ENCODE measurements around the gene CDKN2A. TPM values are rescaled to one million over a fixed set of nuclear protein-coding genes. Genes with fewer than 3 reads are reported as not detected.

The CDKN2A gene
- 10 to 100 TPM; 16.9 to 34.1 TPM for total RNA-seq

- H3K9me3 Mint-ChIP-seq (ENCODE audit: low read depth): no peaks in the 10 kb centered on the region
- ATAC-seq (peak; percentile 64), DNase-seq (peak; percentile 76)
- CTCF ChIA-PET: interaction anchor here (0.6 to 5.8 kb wide), 8 partner anchors 14 to 250 kb away, joined by 3 to 62 read pairs (median 4); partner anchors contain the start of gene CDKN2B
- H3K4me1 Mint-ChIP-seq: peaks cover 29% of the 10 kb centered on the region
- peak within 1 kb of the TSS; percentile 95 for H3K4me3 Mint-ChIP-seq
- H3K36me3 Mint-ChIP-seq: peaks cover 20% of the 10 kb centered on the region
- H3K27me3 Mint-ChIP-seq: peaks cover 29% of the 10 kb centered on the region
- peak within 1 kb of the TSS; percentile 98 for H3K27ac Mint-ChIP-seq
Measured at GRCh38 chr9:21993893-21994555, at the start of gene CDKN2A. TSS of gene CDKN2A (minus strand) at chr9:21994392.

GRCh38 chr9:22043928-22044327, 49.7 kb upstream of the CDKN2A start:
- Mint-ChIP-seq H3K27ac (no peak overlapping the region), H3K4me1 (peaks cover 35% of the 10 kb centered on the region), H3K4me3 (no peak overlapping the region), H3K36me3 (peaks cover 2% of the 10 kb centered on the region), H3K27me3 (peaks cover 46% of the 10 kb centered on the region), H3K9me3 (ENCODE audit: low read depth) (no peaks in the 10 kb centered on the region)
- no peak for ATAC-seq
- CTCF ChIA-PET: interaction anchor here (0.9 to 5.9 kb wide), 2 partner anchors 35 to 76 kb away, joined by 4 to 23 read pairs; partner anchors contain the start of gene CDKN2B
- no peak for DNase-seq

GRCh38 chr9:22041775-22042174, 47.6 kb upstream of the CDKN2A start:
- H3K27me3 Mint-ChIP-seq: peaks cover 34% of the 10 kb centered on the region
- H3K4me1 Mint-ChIP-seq: peaks cover 38% of the 10 kb centered on the region
- CTCF ChIA-PET: interaction anchor here (1.1 to 8.6 kb wide), 5 partner anchors 9 to 229 kb away, joined by 3 to 86 read pairs (median 9); partner anchors contain the start of gene CDKN2B
- DNase-seq (no peak), ATAC-seq (no peak)
- no peaks in the 10 kb centered on the region for H3K9me3 Mint-ChIP-seq (ENCODE audit: low read depth)
- peaks cover 2% of the 10 kb centered on the region for H3K36me3 Mint-ChIP-seq
- H3K27ac Mint-ChIP-seq: no peak overlapping the region
- H3K4me3 Mint-ChIP-seq: no peak overlapping the region

GRCh38 chr9:22041344-22041743, 47.2 kb upstream of the CDKN2A start:
- Mint-ChIP-seq H3K36me3 (no peaks in the 10 kb centered on the region), H3K4me3 (no peak overlapping the region), H3K27ac (no peak overlapping the region), H3K9me3 (ENCODE audit: low read depth) (no peaks in the 10 kb centered on the region), H3K27me3 (peaks cover 29% of the 10 kb centered on the region), H3K4me1 (peaks cover 34% of the 10 kb centered on the region)
- ATAC-seq: no peak
- CTCF ChIA-PET: interaction anchor here (1.1 to 8.6 kb wide), 5 partner anchors 10 to 229 kb away, joined by 3 to 86 read pairs (median 9); partner anchors contain the start of gene CDKN2B
- no peak for DNase-seq

DNA sequence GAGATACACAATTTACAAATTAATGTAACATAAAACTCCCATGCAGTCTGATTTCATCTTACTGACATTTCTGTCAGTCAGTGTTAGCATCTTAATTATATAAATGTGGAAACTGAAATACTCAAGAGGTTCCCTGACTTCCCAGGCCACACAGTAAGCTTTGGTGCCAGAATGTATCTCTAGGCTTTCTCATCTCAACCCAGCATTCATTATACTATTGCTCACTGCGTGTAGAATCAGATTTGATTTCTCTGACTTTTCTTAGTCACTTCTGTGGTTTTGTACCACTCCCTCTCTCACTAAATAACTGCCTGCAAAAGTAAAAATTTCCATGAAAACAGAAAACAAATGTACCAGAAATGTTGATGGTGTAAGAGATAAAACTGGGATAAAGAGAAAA, 46.6 kb upstream of the CDKN2A start:
- no peak for ATAC-seq

GRCh38 chr9:22039258-22039657, 45.1 kb upstream of the CDKN2A start:
- no peak overlapping the region for H3K27ac Mint-ChIP-seq
- H3K9me3 Mint-ChIP-seq (ENCODE audit: low read depth): no peaks in the 10 kb centered on the region
- DNase-seq (no peak), ATAC-seq (no peak)
- no peaks in the 10 kb centered on the region for H3K36me3 Mint-ChIP-seq
- CTCF ChIA-PET: interaction anchor here (0.6 to 8.6 kb wide), 12 partner anchors 8 to 227 kb away, joined by 3 to 86 read pairs (median 4); partner anchors contain the start of gene CDKN2B
- no peak overlapping the region for H3K4me3 Mint-ChIP-seq
- peaks cover 28% of the 10 kb centered on the region for H3K27me3 Mint-ChIP-seq
- peaks cover 31% of the 10 kb centered on the region for H3K4me1 Mint-ChIP-seq

More for the DNA sequence above, 46.6 kb upstream of the CDKN2A start:
- Mint-ChIP-seq H3K27ac (no peak overlapping the region), H3K36me3 (no peaks in the 10 kb centered on the region), H3K9me3 (ENCODE audit: low read depth) (no peaks in the 10 kb centered on the region), H3K27me3 (peaks cover 26% of the 10 kb centered on the region), H3K4me1 (peaks cover 33% of the 10 kb centered on the region), H3K4me3 (no peak overlapping the region)
- CTCF ChIA-PET: interaction anchor here (2.2 to 8.6 kb wide), 4 partner anchors 10 to 228 kb away, joined by 9 to 86 read pairs (median 16); partner anchors contain the start of gene CDKN2B
- no peak for DNase-seq

DNA sequence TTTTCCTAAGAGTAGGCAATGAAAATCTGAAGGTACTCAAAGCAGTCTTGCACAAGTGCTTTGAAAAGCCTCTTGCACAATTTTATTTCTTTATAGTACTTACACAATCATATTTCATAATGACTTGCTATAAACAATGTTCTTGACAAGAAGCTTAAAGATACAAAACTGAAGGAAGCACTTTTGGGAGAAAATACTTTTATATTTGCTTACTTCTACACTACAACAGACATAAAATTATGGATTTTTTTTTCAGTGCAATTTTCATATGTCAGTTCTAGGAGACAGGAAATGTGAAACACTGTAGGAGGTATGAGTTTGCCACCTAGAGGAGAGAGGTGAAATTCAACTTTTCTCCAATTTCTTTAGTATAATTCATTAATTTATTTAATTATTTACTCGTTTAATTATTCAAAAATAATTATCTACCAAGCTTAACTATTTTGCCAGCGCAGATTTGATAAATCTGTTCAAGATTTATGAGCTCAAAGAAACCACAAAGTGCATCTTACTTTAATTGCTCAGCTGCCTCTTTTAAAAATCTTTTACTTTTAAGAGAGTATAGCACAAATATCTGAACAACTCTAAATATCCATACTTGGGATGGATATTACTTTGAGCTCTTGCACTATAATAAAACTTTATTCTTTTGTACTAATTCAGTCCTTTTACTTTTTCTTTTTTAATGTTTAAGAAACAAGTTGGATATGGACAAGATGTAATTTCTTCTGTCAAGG, 43.9 kb upstream of the CDKN2A start:
- CTCF ChIA-PET: interaction anchor here (0.7 to 8.6 kb wide), 22 partner anchors 10 to 466 kb away, joined by 3 to 86 read pairs (median 3); partner anchors contain the start of genes CDKN2B and CDKN2B-AS1
- H3K27me3 Mint-ChIP-seq: peaks cover 22% of the 10 kb centered on the region
- no peak for ATAC-seq
- no peaks in the 10 kb centered on the region for H3K9me3 Mint-ChIP-seq (ENCODE audit: low read depth)
- no peak overlapping the region for H3K27ac Mint-ChIP-seq
- H3K4me3 Mint-ChIP-seq: no peak overlapping the region
- no peaks in the 10 kb centered on the region for H3K36me3 Mint-ChIP-seq
- peaks cover 29% of the 10 kb centered on the region for H3K4me1 Mint-ChIP-seq
- DNase-seq: no peak

DNA sequence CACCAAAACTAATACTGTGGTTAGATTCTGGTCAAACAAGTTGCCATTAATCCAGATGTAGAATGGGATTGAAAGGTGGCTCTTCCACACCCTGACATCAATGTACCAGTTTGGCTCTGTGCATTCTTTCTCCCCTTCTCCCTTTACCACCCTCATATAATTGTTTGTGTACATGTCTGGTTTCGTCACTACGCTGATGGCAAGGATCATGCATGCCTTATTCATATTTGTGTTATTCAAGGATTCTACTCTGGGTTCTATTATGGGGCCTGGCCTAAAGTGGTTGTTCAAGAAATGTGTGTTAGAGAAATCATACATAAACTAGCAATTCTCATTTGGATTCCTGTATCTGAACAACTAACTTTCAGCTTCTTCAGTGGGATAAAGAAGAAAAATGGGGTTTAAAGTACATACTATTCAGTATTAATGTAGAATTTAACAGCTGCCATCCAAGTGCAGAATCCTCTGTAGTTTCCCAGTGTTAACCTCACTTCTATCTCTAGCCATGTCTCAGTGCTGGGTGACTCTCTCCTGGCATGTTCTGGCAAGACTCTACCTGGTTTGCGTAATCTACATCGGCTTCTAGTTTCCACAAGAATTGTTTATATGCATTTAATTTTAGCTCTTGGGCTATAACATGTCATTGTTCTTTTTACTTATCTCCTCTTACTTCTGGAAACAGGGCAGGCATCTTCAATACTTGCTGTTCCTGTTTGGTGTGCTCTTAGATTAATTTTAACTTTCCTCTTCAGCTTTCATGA, 42.9 kb upstream of the CDKN2A start:
- peaks cover 18% of the 10 kb centered on the region for H3K27me3 Mint-ChIP-seq
- no peak overlapping the region for H3K27ac Mint-ChIP-seq
- H3K4me3 Mint-ChIP-seq: no peak overlapping the region
- no peak for ATAC-seq
- CTCF ChIA-PET: interaction anchor here (0.7 to 8.6 kb wide), 19 partner anchors 11 to 465 kb away, joined by 3 to 86 read pairs (median 4); partner anchors contain the start of genes CDKN2B and CDKN2B-AS1
- DNase-seq: no peak
- no peaks in the 10 kb centered on the region for H3K9me3 Mint-ChIP-seq (ENCODE audit: low read depth)
- peaks cover 29% of the 10 kb centered on the region for H3K4me1 Mint-ChIP-seq
- no peaks in the 10 kb centered on the region for H3K36me3 Mint-ChIP-seq

DNA sequence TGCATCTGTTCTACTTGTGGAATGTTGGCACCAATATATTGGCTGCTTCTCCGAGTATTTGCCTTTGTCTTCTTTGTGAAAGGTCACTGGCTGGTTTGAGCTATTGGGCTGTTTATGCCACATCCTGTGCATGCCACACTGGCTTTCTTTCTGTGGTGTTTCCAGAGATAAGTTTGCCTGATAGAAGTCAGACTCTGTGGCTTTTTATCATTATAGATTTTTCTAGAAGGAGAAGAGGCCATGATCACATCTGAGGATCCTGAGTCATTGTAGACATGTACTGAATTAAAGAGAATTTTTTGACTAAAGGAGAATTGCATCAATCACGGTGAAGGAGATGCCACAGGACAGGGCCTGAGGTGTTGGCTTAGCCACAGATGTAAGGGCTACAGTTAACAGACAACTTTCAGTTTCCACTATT, 41.4 kb upstream of the CDKN2A start:
- H3K27me3 Mint-ChIP-seq: peaks cover 20% of the 10 kb centered on the region
- ATAC-seq (peak; percentile 63), DNase-seq (peak; percentile 47)
- H3K4me3 Mint-ChIP-seq: no peak overlapping the region
- peaks cover 22% of the 10 kb centered on the region for H3K4me1 Mint-ChIP-seq
- H3K36me3 Mint-ChIP-seq: no peaks in the 10 kb centered on the region
- CTCF ChIA-PET: interaction anchor here (1.2 to 8.6 kb wide), 3 partner anchors 26 to 223 kb away, joined by 3 to 86 read pairs (median 71); partner anchors contain the start of gene CDKN2B
- no peaks in the 10 kb centered on the region for H3K9me3 Mint-ChIP-seq (ENCODE audit: low read depth)
- no peak overlapping the region for H3K27ac Mint-ChIP-seq

GRCh38 chr9:22033012-22033630, 38.9 kb upstream of the CDKN2A start:
- peaks cover 12% of the 10 kb centered on the region for H3K27me3 Mint-ChIP-seq
- H3K9me3 Mint-ChIP-seq (ENCODE audit: low read depth): no peaks in the 10 kb centered on the region
- no peak for ATAC-seq
- H3K27ac Mint-ChIP-seq: no peak overlapping the region
- CTCF ChIA-PET: interaction anchor here (2.8 kb wide), 1 partner anchor 86 kb away, joined by 9 read pairs; no protein-coding TSS in a partner anchor
- H3K4me1 Mint-ChIP-seq: peaks cover 23% of the 10 kb centered on the region
- H3K36me3 Mint-ChIP-seq: no peaks in the 10 kb centered on the region
- H3K4me3 Mint-ChIP-seq: no peak overlapping the region
- DNase-seq: no peak

GRCh38 chr9:22031655-22032411, 37.6 kb upstream of the CDKN2A start:
- no peak for DNase-seq
- CTCF ChIA-PET: interaction anchor here (1.1 to 3.3 kb wide), 3 partner anchors 24 to 215 kb away, joined by 3 to 16 read pairs (median 9); partner anchors contain the start of gene CDKN2B
- H3K4me3 Mint-ChIP-seq: no peak overlapping the region
- no peak for ATAC-seq
- no peaks in the 10 kb centered on the region for H3K36me3 Mint-ChIP-seq
- H3K27ac Mint-ChIP-seq: no peak overlapping the region
- H3K4me1 Mint-ChIP-seq: peaks cover 20% of the 10 kb centered on the region
- no peaks in the 10 kb centered on the region for H3K9me3 Mint-ChIP-seq (ENCODE audit: low read depth)
- H3K27me3 Mint-ChIP-seq: peaks cover 14% of the 10 kb centered on the region
